Esophagus muscularis mucosa (tissue), 4 donors: ENCODE data around the gene SND1. TPM values are rescaled to one million over a fixed set of nuclear protein-coding genes. Genes with fewer than 3 reads are reported as not detected.

Experiments used
- DNase-seq: peaks from one replicate; pipeline ENCODE4 v3.0.0-alpha.2; 2017; ENCODE audit errors: extremely low spot score
- H3K27ac ChIP-seq, 4 donors: fragments of 200-600 bp; sonication (generic); replicated peaks in 1 of 4; 1 replicate in 3 of 4; 2 replicates in 1 of 4; pipeline ENCODE4 v1.5.1; 2016 to 2019; ENCODE audit warnings: mild to moderate bottlenecking in 1 of 4
- H3K27me3 ChIP-seq, 4 donors: fragments of 200-600 bp; sonication (generic); one replicate each; pipeline versions ENCODE4 v1.5.1 to v1.6.0; 2016 to 2019
- H3K36me3 ChIP-seq, 4 donors: fragments of 200-600 bp; sonication (generic); one replicate each; pipeline ENCODE4 v1.5.1; 2016 to 2019
- H3K4me1 ChIP-seq, 4 donors: fragments of 200-600 bp; sonication (generic); one replicate each; pipeline ENCODE4 v1.5.1; 2016 to 2019
- H3K4me3 ChIP-seq, 4 donors: fragments of 200-600 bp; sonication (generic); 1 replicate in 2 of 4; 2 replicates in 2 of 4; pipeline ENCODE4 v1.5.1; 2016 to 2019; ENCODE audit warnings: mild to moderate bottlenecking in 4 of 4, moderate library complexity in 1 of 4
- H3K9me3 ChIP-seq, 4 donors: fragments of 200-600 bp; sonication (generic); 1 replicate in 3 of 4; 2 replicates in 1 of 4; pipeline ENCODE4 v1.5.1; 2016 to 2019
- EP300 ChIP-seq: sonication (generic); formaldehyde crosslinking; IDR thresholded peaks from one replicate; pipeline ENCODE4 v1.6.1; 2017; ENCODE audit warnings: antibody characterized with exemption
- POLR2A ChIP-seq: fragments of 450-650 bp; IDR thresholded peaks from one replicate; pipeline ENCODE4 v1.6.1; 2017; ENCODE audit warnings: antibody characterized with exemption, moderate library complexity, mild to moderate bottlenecking, low read depth
- POLR2AphosphoS5 ChIP-seq, 2 donors: sonication (generic); formaldehyde crosslinking; IDR thresholded peaks; one replicate each; pipeline ENCODE4 v1.6.1; 2017; ENCODE audit warnings: antibody characterized with exemption in 2 of 2
- WGBS: methylation state at CpG from one replicate; pipeline ENCODE4 v1.1.5; 2018; 5-methylcytosine and 5-hydroxymethylcytosine counted together
- intact Hi-C: fragments of 100-400 bp; cut with DNase I; formaldehyde crosslinking; loops from one replicate; pipeline ENCODE4 v1.15.1; 2023
- total RNA-seq, 4 donors: library from RNA; depleted of rRNA; stranded (reverse); fragments of >200 nt; gene quantifications; one replicate each; pipeline versions ENCODE4 v1.1.0 to v1.2.1, GENCODE V29; 2016
- TF ChIP-seq, protein P1 (sequence below), 3 experiments: fragments of 200-600 bp in 2 of 3; fragments of 450-650 bp in 1 of 3; sonication (generic) in 2 of 3; IDR thresholded peaks; one replicate each; pipeline ENCODE4 v1.5.1; 2017 to 2019; ENCODE audit warnings: antibody characterized with exemption in 3 of 3, mild to moderate bottlenecking in 2 of 3, moderate library complexity in 1 of 3

The SND1 gene
- total RNA-seq, 4 donors from 2014 or later, result 71.4 to 91.2 (median 81.3) TPM

DNA sequence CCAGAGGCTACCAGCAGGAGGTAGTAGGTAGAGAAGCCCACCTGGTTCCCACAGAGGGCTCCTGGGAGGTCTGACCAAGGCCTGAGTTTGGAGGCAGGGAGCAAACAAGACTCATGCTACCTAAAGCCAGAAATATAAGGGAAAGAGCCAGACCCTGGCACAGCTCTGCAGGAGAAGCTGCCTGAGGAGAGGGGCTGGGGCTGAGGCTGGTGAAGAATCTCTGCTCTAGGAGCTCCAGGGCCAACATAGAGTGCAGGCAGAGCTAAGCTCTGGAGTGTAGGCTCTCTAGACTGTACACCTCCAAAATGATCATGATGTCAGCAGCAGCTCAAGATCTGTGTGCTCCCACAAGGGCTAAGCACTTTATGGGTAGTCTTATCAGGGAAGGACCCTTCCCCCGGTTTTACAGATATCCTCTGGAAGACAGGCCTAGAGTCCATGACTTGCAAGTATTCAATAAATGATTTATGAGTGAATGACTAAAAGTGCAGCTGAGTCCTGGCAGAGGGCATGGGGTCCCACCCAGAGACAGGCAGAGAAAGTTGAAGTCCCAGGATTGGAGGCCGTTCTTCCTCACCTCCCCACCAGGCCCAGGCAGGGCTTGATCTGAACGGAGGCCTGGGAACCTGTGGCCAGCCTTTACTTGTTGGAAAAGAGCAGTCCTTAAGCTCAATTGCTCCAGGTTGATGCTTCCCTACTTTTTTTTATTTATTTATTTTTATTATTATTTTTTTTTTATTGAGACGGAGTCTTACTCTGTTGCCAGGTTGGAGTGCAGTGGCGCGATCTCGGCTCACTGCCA, 450.7 kb downstream of the SND1 start:
- Histone ChIP-seq H3K27ac (no peak overlapping the region), H3K9me3 (no peaks in the 10 kb centered on the region), H3K4me1 (peaks cover 7 to 18% (median 15%) of the 10 kb centered on the region in 4 donors), H3K27me3 (peaks cover 0 to 50% (median 5%) of the 10 kb centered on the region in 4 donors), H3K36me3 (no peaks in the 10 kb centered on the region), H3K4me3 (peak overlapping the region in 1 of 4 donors; percentile 42)
- TF ChIP-seq, protein P1, sequence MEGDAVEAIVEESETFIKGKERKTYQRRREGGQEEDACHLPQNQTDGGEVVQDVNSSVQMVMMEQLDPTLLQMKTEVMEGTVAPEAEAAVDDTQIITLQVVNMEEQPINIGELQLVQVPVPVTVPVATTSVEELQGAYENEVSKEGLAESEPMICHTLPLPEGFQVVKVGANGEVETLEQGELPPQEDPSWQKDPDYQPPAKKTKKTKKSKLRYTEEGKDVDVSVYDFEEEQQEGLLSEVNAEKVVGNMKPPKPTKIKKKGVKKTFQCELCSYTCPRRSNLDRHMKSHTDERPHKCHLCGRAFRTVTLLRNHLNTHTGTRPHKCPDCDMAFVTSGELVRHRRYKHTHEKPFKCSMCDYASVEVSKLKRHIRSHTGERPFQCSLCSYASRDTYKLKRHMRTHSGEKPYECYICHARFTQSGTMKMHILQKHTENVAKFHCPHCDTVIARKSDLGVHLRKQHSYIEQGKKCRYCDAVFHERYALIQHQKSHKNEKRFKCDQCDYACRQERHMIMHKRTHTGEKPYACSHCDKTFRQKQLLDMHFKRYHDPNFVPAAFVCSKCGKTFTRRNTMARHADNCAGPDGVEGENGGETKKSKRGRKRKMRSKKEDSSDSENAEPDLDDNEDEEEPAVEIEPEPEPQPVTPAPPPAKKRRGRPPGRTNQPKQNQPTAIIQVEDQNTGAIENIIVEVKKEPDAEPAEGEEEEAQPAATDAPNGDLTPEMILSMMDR (IDR thresholded peaks at IDR 0.05), result no peak
- TF ChIP-seq EP300 (no peak), POLR2A (no peak)
- intact Hi-C loops, result no loop called here
- DNase-seq, result no peak
- WGBS, result 81% methylated on average over 7 of the region's 7 CpGs

DNA sequence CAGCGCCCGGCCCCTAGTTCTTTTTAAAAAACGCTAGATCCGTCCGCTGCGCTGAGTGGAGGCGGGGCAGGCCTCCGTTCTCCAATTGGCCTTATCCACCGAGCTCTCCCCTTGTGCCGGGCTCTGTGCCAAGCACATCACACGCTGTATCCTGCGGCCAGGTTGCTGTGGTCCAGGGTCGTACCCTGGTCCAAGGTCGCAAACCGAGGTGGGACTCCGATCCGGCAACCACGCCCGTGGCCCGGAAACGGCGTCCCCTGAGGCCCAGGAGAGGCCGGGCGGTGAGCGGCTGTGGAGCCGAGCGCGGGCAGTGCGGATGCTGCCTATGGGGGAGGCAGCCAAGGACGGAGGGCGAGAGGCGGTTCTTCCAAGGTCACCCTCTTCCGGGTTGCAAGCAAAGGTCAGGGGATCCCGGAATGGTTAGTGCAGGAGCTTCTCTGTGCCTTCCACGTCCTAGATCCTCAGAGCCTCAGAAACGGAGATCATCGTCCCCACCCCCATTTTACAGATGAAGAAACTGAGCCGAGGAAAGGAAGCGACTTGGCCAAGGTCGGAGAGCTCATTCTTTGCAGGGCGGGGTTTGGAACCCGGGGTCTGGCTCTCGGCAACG, 451.6 kb downstream of the SND1 start:
- Histone ChIP-seq H3K4me3 (peak overlapping the region; percentile 42 to 47 (median 44)), H3K9me3 (no peaks in the 10 kb centered on the region), H3K27me3 (peaks cover 0 to 56% (median 5%) of the 10 kb centered on the region in 4 donors), H3K36me3 (no peaks in the 10 kb centered on the region), H3K27ac (no peak overlapping the region), H3K4me1 (peaks cover 7 to 18% (median 15%) of the 10 kb centered on the region in 4 donors)
- DNase-seq, result no peak
- intact Hi-C loops, result no loop called here
- 5% methylated on average over 11 of the region's 44 CpGs for WGBS
- TF ChIP-seq POLR2A (no peak), POLR2AphosphoS5 (IDR thresholded peaks at IDR 0.05) (no peak), EP300 (no peak)
- TF ChIP-seq, protein P1 (IDR thresholded peaks at IDR 0.05), result no peak

DNA sequence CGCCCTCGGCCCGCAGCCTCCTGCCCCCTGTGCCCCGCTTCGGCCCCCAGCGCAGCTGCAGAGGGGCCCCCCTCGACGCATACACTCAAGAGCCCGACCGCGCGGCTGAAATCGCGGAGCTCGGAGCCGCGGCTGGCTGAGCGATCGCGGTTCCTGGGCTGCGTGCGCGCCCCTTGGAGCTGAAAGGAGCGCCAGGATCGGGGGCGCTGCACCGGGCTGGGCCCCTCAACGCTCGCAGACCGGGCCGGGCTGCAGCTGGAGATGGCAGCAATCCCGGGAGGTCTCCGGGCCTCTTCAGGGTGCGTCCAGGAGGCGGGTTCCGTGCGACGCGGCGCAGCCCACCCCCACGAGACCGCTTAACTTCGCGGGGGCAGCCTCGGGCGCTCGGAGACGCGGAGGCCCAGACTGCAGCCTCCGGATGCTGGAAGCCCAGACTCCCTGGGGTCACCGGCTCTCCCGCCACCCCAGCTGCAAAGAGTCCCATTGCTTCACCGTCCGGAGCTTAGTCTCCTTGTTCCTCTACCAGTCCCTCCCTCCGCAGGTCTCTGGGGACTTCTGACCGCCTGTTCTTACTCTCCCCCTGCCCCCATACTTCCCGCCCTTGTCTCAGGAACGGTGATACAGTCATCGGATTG, 452.2 kb downstream of the SND1 start:
- Histone ChIP-seq H3K9me3 (no peaks in the 10 kb centered on the region), H3K4me3 (peak overlapping the region; percentile 42 to 47 (median 44)), H3K36me3 (no peaks in the 10 kb centered on the region), H3K27me3 (peaks cover 0 to 60% (median 5%) of the 10 kb centered on the region in 4 donors), H3K27ac (no peak overlapping the region), H3K4me1 (peaks cover 7 to 18% (median 15%) of the 10 kb centered on the region in 4 donors)
- WGBS, result 5% methylated on average over 19 of the region's 59 CpGs
- intact Hi-C loops, result no loop called here
- no peak for DNase-seq
- TF ChIP-seq POLR2A (no peak), POLR2AphosphoS5 (IDR thresholded peaks at IDR 0.05) (no peak), EP300 (no peak)
- TF ChIP-seq, protein P1 (IDR thresholded peaks at IDR 0.05), result no peak

DNA sequence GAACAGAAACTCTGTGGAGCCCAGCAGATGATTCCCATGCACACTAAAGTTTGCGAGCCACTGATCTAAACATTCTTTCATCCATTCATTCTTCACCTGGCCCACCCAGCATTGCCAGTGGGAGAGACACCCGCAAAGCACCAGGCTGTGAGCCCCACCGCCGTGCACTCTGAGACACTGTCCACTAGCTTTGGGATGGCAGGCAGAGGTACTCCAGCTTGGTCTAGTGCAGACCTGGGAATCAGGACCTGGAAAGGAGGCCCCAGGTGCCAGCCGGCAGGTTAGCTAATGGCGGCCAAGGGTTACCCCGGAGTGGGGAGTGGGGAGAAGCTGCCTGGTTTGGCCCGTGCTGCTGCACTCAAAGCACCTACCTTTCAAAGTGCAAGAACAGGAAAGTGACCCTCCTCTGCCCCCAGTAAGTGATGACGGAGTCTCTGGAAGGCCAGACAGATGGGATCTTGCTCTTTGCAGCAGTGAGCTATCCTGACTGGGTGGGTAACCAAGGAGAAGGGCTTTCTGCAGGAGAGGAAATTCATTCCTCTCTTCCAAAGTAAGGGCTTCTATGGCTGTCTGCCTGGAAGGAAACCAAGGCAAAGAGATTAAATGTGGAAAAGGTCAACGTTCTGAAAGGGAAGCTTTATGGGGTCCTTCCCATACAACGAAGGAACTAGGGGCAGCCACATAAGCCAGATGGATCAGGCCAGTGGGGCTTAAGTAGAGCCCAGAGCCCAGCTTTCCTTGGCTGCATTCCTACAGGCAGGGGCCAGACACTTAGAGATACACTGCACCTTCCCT, 453.4 kb downstream of the SND1 start:
- no peak overlapping the region for H3K4me3 ChIP-seq
- peaks cover 0 to 65% (median 5%) of the 10 kb centered on the region in 4 donors for H3K27me3 ChIP-seq
- H3K9me3 ChIP-seq, result no peaks in the 10 kb centered on the region
- no peak overlapping the region for H3K27ac ChIP-seq
- H3K4me1 ChIP-seq, result peaks cover 7 to 18% (median 15%) of the 10 kb centered on the region in 4 donors
- 83% methylated on average over 9 of the region's 11 CpGs for WGBS
- no peaks in the 10 kb centered on the region for H3K36me3 ChIP-seq
- intact Hi-C loops, result no loop called here
- no peak for DNase-seq
- no peak for TF ChIP-seq EP300
- no peak for TF ChIP-seq POLR2A
- TF ChIP-seq POLR2AphosphoS5 (IDR thresholded peaks at IDR 0.05), result no peak
- TF ChIP-seq, protein P1 (IDR thresholded peaks at IDR 0.05), result no peak
